T-helper 17 cell (primary cell): ENCODE results near the gene HDAC2. TPM values are rescaled to one million over a fixed set of nuclear protein-coding genes. Genes with fewer than 3 reads are reported as not detected.
"Not testable (repeated sequence)": the region's sequence is repeated elsewhere in the genome, so short reads cannot be mapped to it uniquely, and the experiment has no call there.

Experiments used
- ATAC-seq: fragments of 150-1000 bp; cut with Tn5 transposase; 2 replicates; pipeline ENCODE4 v1.10.0; 2021; ENCODE audit warnings: mild to moderate bottlenecking, moderate library complexity
- DNase-seq, 3 donors: peaks; one replicate each; pipeline versions ENCODE4 v3.0.0 to v3.0.0-alpha.2; 2020 to 2021
- H3K9me3 ChIP-seq: one replicate; pipeline ENCODE4 v1.7.0; 2013; ENCODE audit warnings: low read length, mild to moderate bottlenecking; ENCODE audit not compliant: control insufficient read depth, poor library complexity, severe bottlenecking
- H3K27ac Mint-ChIP-seq: one replicate; pipeline ENCODE4 v1.8.0; 2022; ENCODE audit warnings: mild to moderate bottlenecking, moderate library complexity, mixed read lengths
- H3K27me3 Mint-ChIP-seq: one replicate; pipeline ENCODE4 v1.8.0; 2022; ENCODE audit warnings: mixed read lengths
- H3K36me3 Mint-ChIP-seq: one replicate; pipeline ENCODE4 v1.8.0; 2022; ENCODE audit warnings: low read depth, mixed read lengths
- H3K4me1 Mint-ChIP-seq: one replicate; pipeline ENCODE4 v1.8.0; 2022; ENCODE audit warnings: mild to moderate bottlenecking, mixed read lengths
- H3K4me3 Mint-ChIP-seq: one replicate; pipeline ENCODE4 v1.8.0; 2022; ENCODE audit warnings: mild to moderate bottlenecking, moderate library complexity, mixed read lengths
- total RNA-seq, 4 donors: library from RNA in 2 of 4; stranded (reverse) in 2 of 4; gene quantifications; one replicate each; pipeline ENCODE4 v1.2.3 and lab custom pipeline; 2022 to 2026

HDAC2 gene
- total RNA-seq, 2 donors from 2014 or later: 38.4 to 50.1 TPM

GRCh38 chr6:113960795-113961194, 10.2 kb downstream of the HDAC2 start:
- H3K9me3 ChIP-seq: no peaks in the 10 kb centered on the region
- ATAC-seq (no peak), DNase-seq (no peak)
- H3K4me3 Mint-ChIP-seq: no peak overlapping the region
- peaks cover 4% of the 10 kb centered on the region for H3K36me3 Mint-ChIP-seq
- no peak overlapping the region for H3K27ac Mint-ChIP-seq
- H3K4me1 Mint-ChIP-seq: peaks cover 25% of the 10 kb centered on the region
- no peaks in the 10 kb centered on the region for H3K27me3 Mint-ChIP-seq

GRCh38 chr6:113959235-113959634, 11.7 kb downstream of the HDAC2 start:
- Mint-ChIP-seq H3K27ac (peak overlapping the region; percentile 71), H3K36me3 (peaks cover 4% of the 10 kb centered on the region), H3K4me1 (peaks cover 15% of the 10 kb centered on the region), H3K27me3 (no peaks in the 10 kb centered on the region), H3K4me3 (no peak overlapping the region)
- H3K9me3 ChIP-seq: no peaks in the 10 kb centered on the region
- no peak for DNase-seq
- no peak for ATAC-seq

- DNase-seq (no peak), ATAC-seq (no peak)
- H3K27me3 Mint-ChIP-seq: no peaks in the 10 kb centered on the region
- H3K27ac Mint-ChIP-seq: peak overlapping the region; percentile 8
- H3K4me1 Mint-ChIP-seq: peaks cover 8% of the 10 kb centered on the region
- peaks cover 4% of the 10 kb centered on the region for H3K36me3 Mint-ChIP-seq
- H3K4me3 Mint-ChIP-seq: no peak overlapping the region
- H3K9me3 ChIP-seq: no peaks in the 10 kb centered on the region
Measured at GRCh38 chr6:113954653-113955052, 16.3 kb downstream of the HDAC2 start.

GRCh38 chr6:113953346-113953745, 17.6 kb downstream of the HDAC2 start:
- peaks cover 2% of the 10 kb centered on the region for H3K4me1 Mint-ChIP-seq
- DNase-seq (no peak), ATAC-seq (no peak)
- H3K27ac Mint-ChIP-seq: no peak overlapping the region
- no peaks in the 10 kb centered on the region for H3K36me3 Mint-ChIP-seq
- no peaks in the 10 kb centered on the region for H3K27me3 Mint-ChIP-seq
- no peak overlapping the region for H3K4me3 Mint-ChIP-seq
- no peaks in the 10 kb centered on the region for H3K9me3 ChIP-seq

- Mint-ChIP-seq H3K27ac (no peak overlapping the region), H3K36me3 (peaks cover 3% of the 10 kb centered on the region), H3K4me3 (no peak overlapping the region), H3K4me1 (peaks cover 6% of the 10 kb centered on the region), H3K27me3 (no peaks in the 10 kb centered on the region)
- no peak for ATAC-seq
- no peaks in the 10 kb centered on the region for H3K9me3 ChIP-seq
- no peak for DNase-seq
Measured at GRCh38 chr6:113949499-113949898, 21.4 kb downstream of the HDAC2 start.

- H3K36me3 Mint-ChIP-seq: peaks cover 11% of the 10 kb centered on the region
- no peaks in the 10 kb centered on the region for H3K9me3 ChIP-seq
- no peak for ATAC-seq
- H3K27me3 Mint-ChIP-seq: no peaks in the 10 kb centered on the region
- no peak overlapping the region for H3K4me3 Mint-ChIP-seq
- H3K27ac Mint-ChIP-seq: no peak overlapping the region
- peaks cover 4% of the 10 kb centered on the region for H3K4me1 Mint-ChIP-seq
- no peak for DNase-seq
Measured at GRCh38 chr6:113944701-113945100, 26.2 kb downstream of the HDAC2 start.

GRCh38 chr6:113939825-113940224, 31.1 kb downstream of the HDAC2 start:
- no peak for ATAC-seq
- H3K27me3 Mint-ChIP-seq: no peaks in the 10 kb centered on the region
- peak overlapping the region; percentile 51 for H3K27ac Mint-ChIP-seq
- H3K9me3 ChIP-seq: no peaks in the 10 kb centered on the region
- peaks cover 8% of the 10 kb centered on the region for H3K36me3 Mint-ChIP-seq
- no peak overlapping the region for H3K4me3 Mint-ChIP-seq
- DNase-seq: no peak
- no peaks in the 10 kb centered on the region for H3K4me1 Mint-ChIP-seq

GRCh38 chr6:113936093-113936934, 34.6 kb downstream of the HDAC2 start:
- Mint-ChIP-seq H3K4me3 (no peak overlapping the region), H3K4me1 (peaks cover 2% of the 10 kb centered on the region), H3K36me3 (peaks cover 6% of the 10 kb centered on the region), H3K27me3 (no peaks in the 10 kb centered on the region), H3K27ac (peak overlapping the region; percentile 16)
- DNase-seq (no peak), ATAC-seq (peak; percentile 73)
- H3K9me3 ChIP-seq: no peaks in the 10 kb centered on the region

- H3K27ac Mint-ChIP-seq: no peak overlapping the region
- DNase-seq (no peak), ATAC-seq (no peak)
- no peaks in the 10 kb centered on the region for H3K27me3 Mint-ChIP-seq
- no peak overlapping the region for H3K4me3 Mint-ChIP-seq
- H3K9me3 ChIP-seq: no peaks in the 10 kb centered on the region
- peaks cover 6% of the 10 kb centered on the region for H3K36me3 Mint-ChIP-seq
- H3K4me1 Mint-ChIP-seq: peaks cover 2% of the 10 kb centered on the region
Measured at GRCh38 chr6:113934101-113934500, 36.8 kb downstream of the HDAC2 start.

- DNase-seq, H3K9me3 ChIP-seq, H3K27me3 Mint-ChIP-seq, H3K4me3 Mint-ChIP-seq, ATAC-seq, H3K27ac Mint-ChIP-seq, H3K4me1 Mint-ChIP-seq, H3K36me3 Mint-ChIP-seq: not testable (repeated sequence)
Measured at GRCh38 chr6:113931907-113932306, 39.0 kb downstream of the HDAC2 start.

- no peak overlapping the region for H3K4me3 Mint-ChIP-seq
- no peak for ATAC-seq
Measured at GRCh38 chr6:113930183-113930582, 40.8 kb downstream of the HDAC2 start.

GRCh38 chr6:113927001-113927400, 43.9 kb downstream of the HDAC2 start:
- no peak overlapping the region for H3K27ac Mint-ChIP-seq
- H3K27me3 Mint-ChIP-seq: peaks cover 7% of the 10 kb centered on the region
- H3K4me3 Mint-ChIP-seq: no peak overlapping the region
- DNase-seq (no peak), ATAC-seq (no peak)
- peaks cover under 1% of the 10 kb centered on the region for H3K36me3 Mint-ChIP-seq
- H3K9me3 ChIP-seq: no peaks in the 10 kb centered on the region
- no peaks in the 10 kb centered on the region for H3K4me1 Mint-ChIP-seq

More at GRCh38 chr6:113930183-113930582, 40.8 kb downstream of the HDAC2 start:
- Mint-ChIP-seq H3K27me3 (peaks cover 7% of the 10 kb centered on the region), H3K4me1 (peaks cover 2% of the 10 kb centered on the region), H3K36me3 (peaks cover 6% of the 10 kb centered on the region), H3K27ac (no peak overlapping the region)
- no peaks in the 10 kb centered on the region for H3K9me3 ChIP-seq
- no peak for DNase-seq

- ATAC-seq (no peak), DNase-seq (no peak)
- Mint-ChIP-seq H3K27ac (no peak overlapping the region), H3K27me3 (peaks cover 7% of the 10 kb centered on the region), H3K4me1 (no peaks in the 10 kb centered on the region), H3K4me3 (no peak overlapping the region), H3K36me3 (peaks cover 3% of the 10 kb centered on the region)
- no peaks in the 10 kb centered on the region for H3K9me3 ChIP-seq
Measured at GRCh38 chr6:113925378-113925777, 45.6 kb downstream of the HDAC2 start.

GRCh38 chr6:113924312-113924723, 46.6 kb downstream of the HDAC2 start:
- no peak overlapping the region for H3K27ac Mint-ChIP-seq
- no peaks in the 10 kb centered on the region for H3K4me1 Mint-ChIP-seq
- H3K9me3 ChIP-seq: no peaks in the 10 kb centered on the region
- no peak for ATAC-seq
- peaks cover 3% of the 10 kb centered on the region for H3K36me3 Mint-ChIP-seq
- no peak for DNase-seq
- peaks cover 8% of the 10 kb centered on the region for H3K27me3 Mint-ChIP-seq
- H3K4me3 Mint-ChIP-seq: no peak overlapping the region
